Muscle of leg (tissue), 11 donors: Measurements from ENCODE around the gene SLC40A1. TPM values are rescaled to one million over a fixed set of nuclear protein-coding genes. Genes with fewer than 3 reads are reported as not detected.

Experiments used
- DNase-seq: peaks from one replicate; pipeline ENCODE4 v3.0.0; 2013
- H3K27ac ChIP-seq: one replicate; pipeline ENCODE4 v1.5.1; 2013; ENCODE audit warnings: mild to moderate bottlenecking, low read length, control low read depth
- H3K27me3 ChIP-seq: one replicate; pipeline ENCODE4 v1.6.1; 2013; ENCODE audit warnings: low read length; ENCODE audit not compliant: control insufficient read depth, insufficient read depth
- H3K36me3 ChIP-seq: one replicate; pipeline ENCODE4 v1.6.1; 2013; ENCODE audit warnings: low read length; ENCODE audit not compliant: control insufficient read depth, insufficient read depth
- H3K4me1 ChIP-seq: one replicate; pipeline ENCODE4 v1.6.1; 2013; ENCODE audit warnings: low read length; ENCODE audit not compliant: control insufficient read depth, insufficient read depth
- H3K4me3 ChIP-seq: one replicate; pipeline ENCODE4 v1.5.1; 2013; ENCODE audit warnings: low read length, control low read depth
- H3K9me3 ChIP-seq: replicated peaks from 2 replicates; pipeline ENCODE4 v1.6.1; 2013; ENCODE audit warnings: low read depth, low read length; ENCODE audit not compliant: control insufficient read depth
- WGBS: methylation state at CpG from one replicate; pipeline ENCODE4 v1.1.5; 2013; ENCODE audit warnings: missing lambda C conversion rate; ENCODE audit not compliant: insufficient coverage; 5-methylcytosine and 5-hydroxymethylcytosine counted together
- polyA plus RNA-seq, 8 donors: library from polyadenylated mRNA; unstranded; fragments of 120-200 nt; gene quantifications; one replicate each; pipeline versions ENCODE4 v1.2.1 to v1.2.3, GENCODE V29; 2013; ENCODE audit warnings: inconsistent platforms in 1 of 8, low replicate concordance in 1 of 8; ENCODE audit not compliant: insufficient read length in 8 of 8, insufficient read depth in 1 of 8
- total RNA-seq: library from RNA; stranded (reverse); fragments of 120-200 nt; gene quantifications from one replicate; pipeline ENCODE4 v1.2.4, GENCODE V29; 2013

The SLC40A1 gene
- total and polyA plus RNA-seq, 9 donors, result 36.6 to 65.9 (median 45.7) TPM

DNA sequence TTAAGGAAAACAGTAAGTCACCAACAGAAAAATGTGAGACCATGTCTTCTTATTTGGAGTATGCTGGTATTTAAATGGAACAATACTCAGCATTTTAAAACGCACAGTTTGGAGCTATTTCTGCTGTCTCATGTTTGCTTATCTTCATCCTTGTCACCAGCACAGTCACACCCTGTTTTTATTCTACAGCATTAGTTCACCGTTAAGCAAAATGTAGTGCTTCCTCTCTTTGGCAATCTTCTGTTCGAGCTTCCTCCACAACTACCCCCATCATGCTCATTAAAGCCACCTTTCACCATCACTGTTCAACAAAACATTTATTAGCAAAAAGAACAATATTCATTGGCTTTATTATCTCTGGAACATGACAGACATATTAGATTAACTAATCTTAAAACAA lies 64.0 kb downstream of the SLC40A1 start:
- WGBS, result 71% methylated on average over 1 of the region's 3 CpGs
- H3K27ac ChIP-seq, result no peak overlapping the region
- H3K4me1 ChIP-seq, result no peaks in the 10 kb centered on the region

DNA sequence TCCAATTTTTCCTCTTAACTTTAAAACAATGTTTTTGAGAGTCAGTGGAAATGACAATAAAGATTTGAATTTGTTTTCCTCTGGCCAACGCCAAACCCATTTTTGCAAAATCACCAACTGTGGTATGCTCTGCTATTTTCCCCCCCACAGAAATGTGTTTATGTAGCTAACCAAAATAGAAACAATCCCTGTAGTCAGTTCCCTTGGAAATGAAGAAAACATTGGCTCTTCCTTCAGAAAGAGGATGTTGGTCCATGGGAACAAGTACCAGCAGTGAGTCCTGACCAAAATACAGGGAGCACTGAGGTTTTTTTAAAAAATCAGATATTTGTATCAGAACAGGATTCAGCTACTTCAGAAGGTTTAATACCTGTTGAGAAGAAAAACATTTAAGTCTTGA lies 65.3 kb downstream of the SLC40A1 start:
- no peaks in the 10 kb centered on the region for H3K27me3 ChIP-seq
- no peak overlapping the region for H3K27ac ChIP-seq
- no peaks in the 10 kb centered on the region for H3K36me3 ChIP-seq
- no CpG with 5 or more reads among the region's 1 CpG for WGBS
- H3K4me3 ChIP-seq, result no peak overlapping the region
- DNase-seq, result peak; percentile 71
- no peaks in the 10 kb centered on the region for H3K4me1 ChIP-seq
- no peaks in the 10 kb centered on the region for H3K9me3 ChIP-seq

More for the DNA sequence above, 64.0 kb downstream of the SLC40A1 start:
- H3K4me3 ChIP-seq, result no peak overlapping the region
- no peak for DNase-seq
- H3K9me3 ChIP-seq, result no peaks in the 10 kb centered on the region
- no peaks in the 10 kb centered on the region for H3K36me3 ChIP-seq
- H3K27me3 ChIP-seq, result no peaks in the 10 kb centered on the region

DNA sequence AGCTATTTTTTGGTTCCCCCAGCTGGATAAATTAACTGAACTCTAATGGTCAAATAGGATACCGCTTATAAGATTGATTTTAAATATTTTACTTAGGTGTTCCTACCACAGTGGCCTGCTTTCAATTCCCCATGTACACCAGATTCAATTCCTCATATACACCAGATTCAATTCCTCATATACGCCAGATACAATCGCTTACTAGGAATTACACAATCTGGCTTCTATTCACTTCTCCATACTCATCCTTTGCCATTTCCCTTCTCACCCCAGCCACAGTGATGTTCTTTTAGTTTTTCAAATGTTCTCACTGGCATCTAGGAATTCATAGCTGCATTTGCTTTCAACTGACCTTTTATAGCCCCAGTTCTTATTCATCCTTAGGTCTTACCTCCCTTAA lies 66.5 kb downstream of the SLC40A1 start:
- no peaks in the 10 kb centered on the region for H3K4me1 ChIP-seq
- H3K27ac ChIP-seq, result no peak overlapping the region
- DNase-seq, result peak; percentile 56
- H3K36me3 ChIP-seq, result no peaks in the 10 kb centered on the region
- WGBS, result 77% methylated on average over 2 of the region's 3 CpGs
- H3K4me3 ChIP-seq, result no peak overlapping the region
- H3K9me3 ChIP-seq, result no peaks in the 10 kb centered on the region
- no peaks in the 10 kb centered on the region for H3K27me3 ChIP-seq

DNA sequence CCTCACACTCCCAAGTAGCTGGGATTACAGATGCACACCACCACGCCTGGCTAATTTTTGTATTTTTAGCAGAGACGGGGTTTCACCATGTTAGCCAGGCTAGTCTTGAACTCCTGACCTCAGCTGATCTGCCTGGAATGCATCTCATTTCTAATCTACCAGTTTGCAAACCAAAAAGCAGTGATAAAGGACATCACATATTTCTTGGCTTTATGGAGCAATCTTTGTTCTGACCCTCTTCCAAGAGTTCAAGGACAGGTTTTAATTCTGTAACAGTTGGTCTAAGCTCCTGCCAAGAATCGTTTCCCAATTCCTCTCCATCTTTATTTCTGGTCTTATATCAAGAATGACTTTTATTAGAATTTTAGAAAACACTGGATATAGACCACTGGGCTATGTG lies 67.7 kb downstream of the SLC40A1 start:
- no peaks in the 10 kb centered on the region for H3K27me3 ChIP-seq
- no peak overlapping the region for H3K4me3 ChIP-seq
- H3K27ac ChIP-seq, result no peak overlapping the region
- no peaks in the 10 kb centered on the region for H3K4me1 ChIP-seq
- DNase-seq, result no peak
- 86% methylated on average over 2 of the region's 3 CpGs for WGBS
- no peaks in the 10 kb centered on the region for H3K9me3 ChIP-seq
- H3K36me3 ChIP-seq, result no peaks in the 10 kb centered on the region

DNA sequence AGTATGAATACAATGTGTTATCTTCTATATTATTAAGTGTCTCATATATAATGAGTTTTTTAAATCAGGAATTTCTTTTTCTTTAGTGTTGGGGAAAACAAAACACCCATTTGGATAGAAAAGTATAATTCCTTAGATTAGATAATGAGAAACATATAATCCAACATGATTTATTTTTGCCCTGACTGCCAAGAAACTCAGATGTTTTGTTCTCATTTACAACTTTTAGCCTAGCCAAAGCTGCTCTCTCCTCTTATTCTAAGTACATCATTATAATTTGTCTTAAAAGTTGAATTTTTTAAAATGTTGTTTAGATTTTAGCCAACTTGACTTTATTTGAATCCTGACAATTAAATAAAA lies 68.6 kb downstream of the SLC40A1 start:
- no peaks in the 10 kb centered on the region for H3K9me3 ChIP-seq
- no peak overlapping the region for H3K4me3 ChIP-seq
- H3K27ac ChIP-seq, result no peak overlapping the region
- DNase-seq, result no peak
- no peaks in the 10 kb centered on the region for H3K27me3 ChIP-seq
- H3K4me1 ChIP-seq, result no peaks in the 10 kb centered on the region
- no peaks in the 10 kb centered on the region for H3K36me3 ChIP-seq

DNA sequence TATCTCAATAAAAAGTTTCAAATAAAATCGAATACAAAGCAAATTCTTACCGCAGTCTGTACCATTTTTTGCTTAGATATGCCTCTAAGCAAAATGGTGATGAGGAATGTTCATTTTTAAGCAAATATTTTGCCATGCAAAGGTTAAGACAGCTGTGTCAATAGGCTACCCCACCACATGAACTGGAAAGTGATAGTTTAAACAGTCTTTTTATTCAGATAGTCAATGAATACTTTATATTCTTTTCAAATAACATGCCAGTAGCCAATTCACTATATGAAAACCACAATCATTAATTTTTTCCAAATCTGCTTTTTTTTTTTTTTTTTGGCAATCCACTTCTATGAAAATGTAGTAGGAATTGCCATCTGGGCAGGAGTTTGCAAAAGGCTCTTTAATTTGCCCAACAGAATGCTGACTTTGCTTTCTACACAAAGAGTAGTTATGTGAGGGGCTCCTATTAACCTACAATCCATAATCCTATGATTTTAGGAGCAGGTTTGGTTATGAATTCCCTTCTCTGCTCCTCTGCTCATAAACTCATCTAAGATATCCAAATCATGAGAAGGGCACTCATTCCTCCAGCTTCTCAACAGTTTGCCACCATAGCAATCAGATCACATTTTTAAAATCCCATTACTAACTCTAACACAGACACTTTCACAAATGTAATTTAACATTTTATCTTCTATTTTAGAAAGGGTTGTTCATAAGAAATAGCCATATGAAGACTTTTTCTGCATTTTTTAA lies 69.2 kb downstream of the SLC40A1 start:
- no peak overlapping the region for H3K27ac ChIP-seq
- no peak overlapping the region for H3K4me3 ChIP-seq
- no peaks in the 10 kb centered on the region for H3K9me3 ChIP-seq
- no peak for DNase-seq
- no CpG with 5 or more reads among the region's 2 CpGs for WGBS
- H3K27me3 ChIP-seq, result no peaks in the 10 kb centered on the region
- H3K4me1 ChIP-seq, result no peaks in the 10 kb centered on the region
- H3K36me3 ChIP-seq, result no peaks in the 10 kb centered on the region

Other genes with a start within 250 kb of the SLC40A1 start
- 39.6 TPM for gene WDR75, start 139.3 kb downstream of the SLC40A1 start, total RNA-seq
- gene WDR75, start 139.3 kb downstream of the SLC40A1 start, polyA plus RNA-seq, result 10 to 100 TPM; 29.1 to 38.4 (median 34.0) TPM
- gene ASNSD1, start 80.7 kb upstream of the SLC40A1 start, total RNA-seq, result 49.7 TPM
- 10 to 100 TPM; 32.1 to 45.1 (median 38.2) TPM for gene ASNSD1, start 80.7 kb upstream of the SLC40A1 start, polyA plus RNA-seq
- 16.3 TPM for gene ANKAR, start 93.9 kb upstream of the SLC40A1 start, total RNA-seq
- 1 to 10 TPM; 3.7 to 8.9 (median 5.2) TPM for gene ANKAR, start 93.9 kb upstream of the SLC40A1 start, polyA plus RNA-seq
- gene OSGEPL1, start 182.0 kb upstream of the SLC40A1 start, total RNA-seq, result 13.1 TPM
- 10 to 100 TPM in 6 of 8 donors, 1 to 10 TPM in 2; 9.2 to 14.2 (median 11.1) TPM for gene OSGEPL1, start 182.0 kb upstream of the SLC40A1 start, polyA plus RNA-seq
- 47.4 TPM for gene ORMDL1, start 203.6 kb upstream of the SLC40A1 start, total RNA-seq
- gene ORMDL1, start 203.6 kb upstream of the SLC40A1 start, polyA plus RNA-seq, result 10 to 100 TPM; 41.1 to 54.1 (median 45.4) TPM
- 26.1 TPM for gene PMS1, start 203.7 kb upstream of the SLC40A1 start, total RNA-seq
- 10 to 100 TPM; 21.6 to 33.3 (median 25.2) TPM for gene PMS1, start 203.7 kb upstream of the SLC40A1 start, polyA plus RNA-seq